RPMI8226 (cell line): ENCODE results near the gene LIME1.
A peak's percentile ranks its signal among the peaks of the same experiment; 100 is the strongest.
"Not testable (repeated sequence)": the region's sequence is repeated elsewhere in the genome, so short reads cannot be mapped to it uniquely, and the experiment has no call there.

Source experiments
- DNase-seq: peaks from one replicate; pipeline ENCODE4 v3.0.0-alpha.2; 2015

Gene LIME1

DNA sequence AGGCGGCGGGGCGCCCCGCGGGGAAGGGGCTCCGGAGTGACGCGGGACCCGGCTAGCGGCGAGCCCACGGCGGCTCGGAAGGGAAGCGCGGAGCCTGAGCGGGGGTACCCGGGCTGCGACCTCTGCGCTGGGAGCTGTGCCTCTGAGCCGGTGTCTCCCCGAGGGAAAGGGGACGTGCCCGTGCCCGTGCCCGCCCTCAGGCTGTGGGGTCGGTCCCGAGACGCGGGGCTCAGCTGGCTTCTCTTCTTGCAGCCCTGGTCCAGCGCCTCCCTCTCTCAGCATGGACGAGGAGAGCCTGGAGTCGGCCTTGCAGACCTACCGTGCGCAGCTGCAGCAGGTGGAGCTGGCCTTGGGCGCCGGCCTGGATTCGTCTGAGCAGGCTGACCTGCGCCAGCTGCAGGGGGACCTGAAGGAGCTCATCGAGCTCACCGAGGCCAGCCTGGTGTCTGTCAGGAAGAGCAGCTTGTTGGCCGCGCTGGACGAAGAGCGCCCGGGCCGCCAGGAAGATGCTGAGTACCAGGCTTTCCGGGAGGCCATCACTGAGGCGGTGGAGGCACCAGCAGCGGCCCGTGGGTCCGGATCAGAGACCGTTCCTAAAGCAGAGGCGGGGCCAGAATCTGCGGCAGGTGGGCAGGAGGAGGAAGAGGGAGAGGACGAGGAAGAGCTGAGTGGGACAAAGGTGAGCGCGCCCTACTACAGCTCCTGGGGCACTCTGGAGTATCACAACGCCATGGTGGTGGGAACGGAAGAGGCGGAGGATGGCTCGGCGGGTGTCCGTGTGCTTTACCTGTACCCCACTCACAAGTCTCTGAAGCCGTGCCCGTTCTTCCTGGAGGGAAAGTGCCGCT, 27.9 kb upstream of the LIME1 start:
- no peak for DNase-seq

- DNase-seq, result no peak
Measured at GRCh38 chr20:63709149-63709527, 27.3 kb upstream of the LIME1 start.

GRCh38 chr20:63711085-63711645, 25.3 kb upstream of the LIME1 start:
- no peak for DNase-seq

DNA sequence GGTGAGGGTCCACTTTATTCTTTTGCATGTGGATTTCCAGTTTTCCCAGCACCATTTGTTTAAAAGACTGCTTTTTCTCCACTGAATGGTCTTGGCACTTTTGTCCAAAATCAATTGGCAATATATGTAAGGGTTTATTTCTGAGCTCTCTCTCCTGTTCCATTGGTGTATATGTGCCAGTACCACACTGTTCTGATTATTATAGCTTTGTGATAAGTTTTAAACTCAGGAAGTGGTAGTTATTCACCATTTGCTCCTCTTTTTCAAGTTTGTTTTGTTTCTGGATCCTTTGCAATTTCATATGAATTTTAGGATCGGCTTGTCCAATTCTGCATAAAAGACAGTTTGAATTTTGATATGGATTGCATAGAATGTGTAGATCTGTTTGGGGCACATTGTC, 24.3 kb upstream of the LIME1 start:
- DNase-seq, result no peak

DNA sequence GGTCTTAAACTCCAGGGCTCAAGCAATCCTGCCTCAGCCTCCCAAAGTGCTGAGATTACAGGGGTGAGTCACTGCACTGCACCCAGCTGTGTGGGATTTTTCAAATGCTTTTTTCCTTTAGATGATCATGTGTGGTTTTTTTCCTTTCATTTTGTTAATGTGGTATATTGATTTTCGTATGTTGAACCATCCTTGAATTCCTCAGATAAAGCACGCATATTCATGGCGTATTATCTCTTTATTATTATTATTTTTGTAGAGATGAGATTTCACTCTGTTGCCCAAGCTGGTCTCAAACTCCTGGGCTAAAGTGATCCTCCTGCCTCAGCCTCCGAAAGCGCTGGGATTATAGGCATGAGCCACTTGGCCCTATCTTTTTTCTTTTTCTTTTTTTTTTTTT, 21.6 kb upstream of the LIME1 start:
- DNase-seq, result no peak

- no peak for DNase-seq
Measured at GRCh38 chr20:63718996-63719395, 17.5 kb upstream of the LIME1 start.

GRCh38 chr20:63722967-63723622, 13.4 kb upstream of the LIME1 start:
- not testable (repeated sequence) for DNase-seq

- DNase-seq, result not testable (repeated sequence)
Measured at GRCh38 chr20:63730189-63730733, 6.2 kb upstream of the LIME1 start.

- DNase-seq, result no peak
Measured at GRCh38 chr20:63731410-63731809, 5.1 kb upstream of the LIME1 start.

DNA sequence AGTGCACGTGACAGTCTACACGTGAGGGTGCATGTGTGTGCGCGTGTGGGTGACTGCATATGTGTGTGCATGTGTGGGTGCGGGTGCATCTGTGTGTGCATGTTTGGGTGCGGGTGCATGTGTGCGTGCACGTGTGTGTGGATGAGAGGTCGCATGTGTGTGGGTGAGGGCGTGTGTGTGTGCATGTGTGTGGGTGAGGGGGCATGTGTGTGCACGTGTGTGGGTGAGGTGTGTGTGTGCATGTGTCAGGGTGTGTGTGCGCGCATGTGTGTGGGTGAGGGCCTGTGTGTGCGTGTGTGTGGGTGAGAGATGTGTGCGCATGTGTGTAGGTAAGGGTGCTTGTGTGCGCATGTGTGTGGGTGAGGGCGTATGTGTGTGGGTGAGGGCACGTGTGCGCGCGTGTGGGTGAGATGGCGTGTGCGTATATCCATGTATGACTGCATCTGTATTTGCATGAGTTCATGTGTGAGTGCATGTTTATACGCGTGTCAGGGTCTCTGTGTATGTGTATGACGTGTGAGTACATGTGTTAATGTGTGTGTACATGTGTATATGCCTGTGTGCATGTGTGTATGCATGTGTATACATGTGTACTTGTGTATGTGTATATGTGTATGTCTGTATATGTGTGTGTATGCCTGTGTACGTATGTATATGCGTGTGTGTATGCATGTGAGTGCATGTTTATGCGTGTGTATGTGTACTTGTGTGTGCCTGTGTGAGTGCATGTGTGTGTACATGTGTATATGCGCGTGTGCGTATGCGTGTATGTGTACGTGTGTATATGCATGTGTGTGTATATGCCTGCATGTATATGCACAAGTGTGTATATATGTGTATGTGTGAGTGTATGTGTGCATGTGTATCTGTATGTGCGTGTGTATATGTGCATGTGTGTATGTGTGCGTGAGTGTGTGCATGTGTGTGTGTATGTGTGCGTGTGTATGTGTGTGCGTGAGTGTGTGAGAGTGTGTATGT, 4.1 kb upstream of the LIME1 start:
- DNase-seq, result no peak

DNA sequence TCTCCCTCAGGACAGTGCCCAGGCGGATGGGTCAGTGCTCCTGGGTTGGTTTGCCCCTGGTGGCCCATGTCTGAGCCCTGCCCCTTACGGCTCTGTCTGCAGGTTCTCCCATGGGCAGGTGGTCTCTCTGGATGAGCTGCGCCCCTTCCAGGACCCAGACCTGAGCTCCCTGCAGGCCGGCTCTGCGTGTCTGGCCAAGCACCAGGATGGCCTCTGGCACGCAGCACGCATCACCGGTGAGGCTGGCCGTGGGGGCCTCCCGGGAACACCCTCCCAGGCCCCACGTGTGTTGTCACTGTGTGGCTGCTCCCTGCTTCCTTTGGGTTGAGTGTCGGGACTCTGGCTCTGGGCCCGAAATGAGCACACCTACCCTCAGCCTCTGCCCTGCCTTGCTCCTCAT, 3.3 kb upstream of the LIME1 start:
- no peak for DNase-seq

DNA sequence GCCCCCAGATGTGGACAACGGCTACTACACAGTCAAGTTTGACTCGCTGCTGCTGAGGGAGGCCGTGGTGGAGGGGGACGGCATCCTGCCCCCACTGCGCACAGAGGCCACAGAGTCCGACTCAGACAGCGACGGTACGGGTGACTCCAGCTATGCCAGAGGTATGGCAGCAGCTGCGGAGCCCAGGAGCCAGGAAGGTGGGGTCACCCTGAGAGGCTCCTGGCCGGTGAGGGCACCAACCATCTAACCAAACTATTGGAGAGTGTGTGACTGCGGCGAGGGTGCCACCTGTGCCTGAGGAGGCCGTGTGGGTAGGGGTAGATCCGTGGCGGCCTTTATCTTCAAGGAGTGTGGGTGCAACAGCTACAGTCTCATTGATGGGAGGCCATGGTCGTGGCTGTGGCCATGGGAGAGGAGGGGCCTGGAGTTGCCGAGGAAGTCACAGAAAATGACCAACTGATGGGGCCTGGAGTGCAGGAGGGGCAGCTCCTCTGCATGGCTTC, 2.8 kb upstream of the LIME1 start:
- no peak for DNase-seq

- DNase-seq, result no peak
Measured at GRCh38 chr20:63734111-63734945, 2.1 kb upstream of the LIME1 start.

- peak; percentile 66 for DNase-seq
Measured at GRCh38 chr20:63734946-63735858, 1.3 kb upstream of the LIME1 start.

DNA sequence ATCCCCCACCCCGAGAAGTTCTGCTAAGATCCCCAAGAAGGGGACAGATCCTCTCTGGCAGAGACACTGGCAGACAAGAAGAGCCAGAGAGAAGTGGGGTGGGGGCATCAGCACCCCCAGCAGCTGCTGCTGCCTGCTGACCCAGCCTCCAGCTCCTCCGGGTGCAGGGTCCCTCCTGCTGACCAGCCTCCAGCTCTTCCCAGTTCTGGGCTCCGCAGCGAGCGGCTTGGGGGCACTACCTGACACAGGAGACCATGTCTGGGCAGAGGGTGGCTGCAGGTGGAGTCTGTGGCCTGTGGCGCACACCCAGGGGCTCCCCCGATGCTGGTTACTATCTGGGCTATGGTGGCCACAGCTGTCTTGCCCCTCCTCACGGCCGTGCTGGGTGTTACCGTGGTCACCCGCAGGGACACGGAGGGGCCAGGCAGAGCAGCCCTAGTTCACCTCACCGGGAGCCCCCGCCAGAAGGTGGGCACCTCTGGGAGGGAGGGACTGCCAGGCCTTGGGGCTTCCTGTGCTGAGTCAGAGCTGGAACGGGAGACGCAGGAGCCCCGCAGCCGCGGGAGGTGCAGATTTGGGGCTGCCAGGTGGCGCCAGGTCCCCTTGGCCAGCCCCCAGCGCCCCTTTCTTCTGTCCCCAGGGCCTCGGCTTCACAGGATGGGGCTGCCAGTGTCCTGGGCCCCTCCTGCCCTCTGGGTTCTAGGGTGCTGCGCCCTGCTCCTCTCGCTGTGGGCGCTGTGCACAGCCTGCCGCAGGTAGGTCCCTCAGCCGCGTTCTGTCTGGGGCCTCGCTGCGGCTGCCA, 630 bp downstream of the LIME1 start:
- DNase-seq, result peak; percentile 69

GRCh38 chr20:63737695-63737944, 1.2 kb downstream of the LIME1 start:
- no peak for DNase-seq

GRCh38 chr20:63737945-63738686, 1.7 kb downstream of the LIME1 start:
- peak; percentile 79 for DNase-seq

DNA sequence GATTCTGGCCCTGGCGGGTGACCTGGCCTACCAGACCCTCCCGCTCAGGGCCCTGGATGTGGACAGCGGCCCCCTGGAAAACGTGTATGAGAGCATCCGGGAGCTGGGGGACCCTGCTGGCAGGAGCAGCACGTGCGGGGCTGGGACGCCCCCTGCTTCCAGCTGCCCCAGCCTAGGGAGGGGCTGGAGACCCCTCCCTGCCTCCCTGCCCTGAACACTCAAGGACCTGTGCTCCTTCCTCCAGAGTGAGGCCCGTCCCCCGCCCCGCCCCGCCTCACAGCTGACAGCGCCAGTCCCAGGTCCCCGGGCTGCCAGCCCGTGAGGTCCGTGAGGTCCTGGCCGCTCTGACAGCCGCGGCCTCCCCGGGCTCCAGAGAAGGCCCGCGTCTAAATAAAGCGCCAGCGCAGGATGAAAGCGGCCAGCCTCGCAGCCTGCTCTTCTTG, 2.2 kb downstream of the LIME1 start:
- DNase-seq, result peak; percentile 66
